HEK293T (cell line): ENCODE data around the gene NINJ2.

Experiments
- CTCF ChIA-PET: fragments of 350-600 bp; formaldehyde crosslinking; extraction: SDS; loops from one replicate; lab custom pipeline; 2021; ENCODE audit warnings: antibody characterized with exemption, inconsistent platforms; lab: Yijun Ruan, JAX
- POLR2A ChIA-PET: fragments of 350-600 bp; formaldehyde crosslinking; extraction: SDS; loops from one replicate; lab custom pipeline; 2020; ENCODE audit warnings: antibody characterized with exemption, inconsistent platforms; lab: Yijun Ruan, JAX
- DNase-seq: peaks from one replicate; pipeline ENCODE4 v3.0.0; 2012; ENCODE audit warnings: mixed read lengths; ENCODE audit errors: extremely low spot score
- ARNT ChIP-seq: fragments of 450-650 bp; IDR thresholded peaks from 2 replicates; pipeline ENCODE4 v1.6.1; 2017; ENCODE audit warnings: mild to moderate bottlenecking
- BHLHE40 ChIP-seq: fragments of 450-650 bp; IDR thresholded peaks from 2 replicates; pipeline ENCODE4 v1.6.1; 2016; ENCODE audit warnings: mild to moderate bottlenecking, moderate library complexity, borderline replicate concordance
- CTBP1 ChIP-seq: fragments of 450-650 bp; IDR thresholded peaks from 2 replicates; pipeline ENCODE4 v1.6.1; 2016; ENCODE audit warnings: borderline replicate concordance
- ELF4 ChIP-seq: fragments of 450-650 bp; IDR thresholded peaks from 2 replicates; pipeline ENCODE4 v1.6.1; 2017; ENCODE audit warnings: antibody characterized with exemption
- FOXA1 ChIP-seq: fragments of 450-650 bp; IDR thresholded peaks from 2 replicates; pipeline ENCODE4 v1.6.1; 2016; ENCODE audit warnings: mild to moderate bottlenecking
- FOXK2 ChIP-seq: fragments of 450-650 bp; IDR thresholded peaks from 2 replicates; pipeline ENCODE4 v1.6.1; 2016; ENCODE audit warnings: mild to moderate bottlenecking
- FOXM1 ChIP-seq: fragments of 450-650 bp; IDR thresholded peaks from 2 replicates; pipeline ENCODE4 v1.6.1; 2017; ENCODE audit warnings: mild to moderate bottlenecking, borderline replicate concordance
- HDGF ChIP-seq: fragments of 450-650 bp; IDR thresholded peaks from 2 replicates; pipeline ENCODE4 v1.6.1; 2017; ENCODE audit warnings: antibody characterized with exemption, borderline replicate concordance
- L3MBTL2 ChIP-seq: fragments of 450-650 bp; conservative IDR thresholded peaks from 2 replicates; pipeline ENCODE4 v1.6.1; 2016; ENCODE audit warnings: mild to moderate bottlenecking
- LEF1 ChIP-seq: fragments of 450-650 bp; IDR thresholded peaks from 2 replicates; pipeline ENCODE4 v1.6.1; 2017; ENCODE audit warnings: mild to moderate bottlenecking, borderline replicate concordance
- NFRKB ChIP-seq: fragments of 450-650 bp; IDR thresholded peaks from 2 replicates; pipeline ENCODE4 v1.6.1; 2016; ENCODE audit warnings: mild to moderate bottlenecking, moderate library complexity
- PKNOX1 ChIP-seq: fragments of 450-650 bp; IDR thresholded peaks from 2 replicates; pipeline ENCODE4 v1.6.1; 2016
- SP1 ChIP-seq: fragments of 450-650 bp; IDR thresholded peaks from 2 replicates; pipeline ENCODE4 v1.6.1; 2017
- SUZ12 ChIP-seq: fragments of 450-650 bp; IDR thresholded peaks from 2 replicates; pipeline ENCODE4 v1.6.1; 2016; ENCODE audit warnings: mild to moderate bottlenecking
- TARDBP ChIP-seq: fragments of 450-650 bp; IDR thresholded peaks from 2 replicates; pipeline ENCODE4 v1.6.1; 2016
- ZNF384 ChIP-seq: fragments of 450-650 bp; IDR thresholded peaks from 2 replicates; pipeline ENCODE4 v1.6.1; 2016

The NINJ2 gene

GRCh38 chr12:639988-640387 is 23.3 kb downstream of the NINJ2 start:
- ChIA-PET CTCF (no interaction called here), POLR2A (no interaction called here)
- TF ChIP-seq PKNOX1 (no peak), LEF1 (no peak), FOXA1 (no peak), TARDBP (no peak), ELF4 (no peak), ZNF384 (no peak), L3MBTL2 (no peak), SUZ12 (no peak), BHLHE40 (no peak), FOXM1 (no peak)
- DNase-seq = no peak

- CTCF ChIA-PET = no interaction called here
- DNase-seq = no peak
- POLR2A ChIA-PET = no interaction called here
Observed at GRCh38 chr12:639566-639965, 23.7 kb downstream of the NINJ2 start.

GRCh38 chr12:638953-639557 is 24.2 kb downstream of the NINJ2 start:
- no peak for TF ChIP-seq ELF4
- TF ChIP-seq HDGF = no peak
- TF ChIP-seq FOXK2 = no peak
- TF ChIP-seq NFRKB = no peak
- TF ChIP-seq SUZ12 = no peak
- no peak for TF ChIP-seq ARNT
- TF ChIP-seq BHLHE40 = no peak
- TF ChIP-seq FOXM1 = no peak
- no peak for TF ChIP-seq PKNOX1
- no peak for TF ChIP-seq FOXA1
- no peak for TF ChIP-seq TARDBP
- no peak for TF ChIP-seq CTBP1
- no peak for TF ChIP-seq LEF1
- no peak for TF ChIP-seq L3MBTL2
- TF ChIP-seq ZNF384 = no peak
- no peak for TF ChIP-seq SP1
- ChIA-PET CTCF (no interaction called here), POLR2A (no interaction called here)
- no peak for DNase-seq

More at GRCh38 chr12:639566-639965, 23.7 kb downstream of the NINJ2 start:
- TF ChIP-seq NFRKB (no peak), HDGF (no peak), FOXA1 (no peak), CTBP1 (no peak), L3MBTL2 (no peak), TARDBP (no peak)

GRCh38 chr12:636632-637031 is 26.6 kb downstream of the NINJ2 start:
- ChIA-PET POLR2A (no interaction called here), CTCF (no interaction called here)
- DNase-seq = no peak
- TF ChIP-seq BHLHE40 (no peak), FOXM1 (no peak), HDGF (no peak), CTBP1 (no peak), NFRKB (no peak), SP1 (no peak), FOXA1 (no peak), ZNF384 (no peak), TARDBP (no peak), FOXK2 (no peak), L3MBTL2 (no peak)

- no peak for DNase-seq
- CTCF ChIA-PET = interaction anchor here (0.6 kb wide), 1 partner anchor 22 kb away, joined by 4 read pairs; no protein-coding TSS in a partner anchor
- POLR2A ChIA-PET = interaction anchor here (2.0 kb wide), 1 partner anchor 8 kb away, joined by 8 read pairs; no protein-coding TSS in a partner anchor
- no peak for TF ChIP-seq CTBP1
- no peak for TF ChIP-seq HDGF
- TF ChIP-seq FOXM1 = no peak
- TF ChIP-seq FOXA1 = no peak
- TF ChIP-seq BHLHE40 = no peak
- no peak for TF ChIP-seq SUZ12
- no peak for TF ChIP-seq ELF4
- TF ChIP-seq LEF1 = no peak
Observed at GRCh38 chr12:633731-634130, 29.5 kb downstream of the NINJ2 start.

GRCh38 chr12:632102-632696 is 31.0 kb downstream of the NINJ2 start:
- CTCF ChIA-PET = no interaction called here
- POLR2A ChIA-PET = interaction anchor here (1.0 to 2.1 kb wide), 4 partner anchors 10 to 120 kb away, joined by 3 to 9 read pairs (median 6); partner anchors contain the start of gene WNK1
- TF ChIP-seq HDGF = no peak
- no peak for TF ChIP-seq LEF1
- TF ChIP-seq ZNF384 = no peak
- DNase-seq = no peak
